H1 (cell line): ENCODE data around the gene CLEC10A. TPM values are rescaled to one million over a fixed set of nuclear protein-coding genes. Genes with fewer than 3 reads are reported as not detected.

Experiments
- CTBP2 ChIP-seq: IDR thresholded peaks from 2 replicates; pipeline ENCODE4 v1.7.0; 2011; ENCODE audit warnings: borderline replicate concordance, mild to moderate bottlenecking, moderate library complexity, mixed read lengths, low read length; ENCODE audit not compliant: insufficient read depth, insufficient read length
- KDM5A ChIP-seq: fragments of 200-600 bp; IDR thresholded peaks from 2 replicates; pipeline ENCODE4 v1.7.1; 2012; ENCODE audit warnings: mild to moderate bottlenecking, low read length, inconsistent platforms, mixed read lengths
- PHF8 ChIP-seq: fragments of 200-600 bp; sonication (generic); conservative IDR thresholded peaks from 2 replicates; pipeline ENCODE4 v1.7.1; 2012; ENCODE audit warnings: low read depth, mild to moderate bottlenecking, inconsistent platforms, low read length, moderate library complexity
- SIRT6 ChIP-seq: IDR thresholded peaks from one replicate; pipeline ENCODE4 v1.7.1; 2012; ENCODE audit warnings: low read length, inconsistent platforms
- TAF1 ChIP-seq: IDR thresholded peaks from 2 replicates; pipeline ENCODE4 v1.6.1; 2011; ENCODE audit warnings: mild to moderate bottlenecking, low read depth, low read length
- YY1 ChIP-seq: IDR thresholded peaks from 2 replicates; pipeline ENCODE4 v1.6.1; 2011; ENCODE audit warnings: low read depth, mild to moderate bottlenecking, low read length
- polyA plus RNA-seq, 7 experiments: library from polyadenylated mRNA; depleted of rRNA in 3 of 7; stranded (reverse) in 5 of 7; unstranded in 2 of 7; fragments of >200 nt in 5 of 7; fragments of 200-250 nt in 2 of 7; gene quantifications; 1 replicate in 5 of 7; 2 replicates in 1 of 7; 4 replicates in 1 of 7; pipeline versions ENCODE4 v1.2.1 to v1.2.3, GENCODE V29; 2011 to 2013; ENCODE audit warnings: missing spikeins in 2 of 7, mixed read lengths in 2 of 7
- total RNA-seq: library from RNA; stranded (reverse); fragmentation: NEBNext Ultra II Directional; extraction: Animal tissue kit (Norgen Biotek cat#: 25700); gene quantifications from 2 replicates; pipeline ENCODE4 v1.2.1, GENCODE V29; 2021
- TF ChIP-seq, protein P1 (sequence below): fragments of 300-600 bp; sonication (generic); IDR thresholded peaks from 2 replicates; pipeline ENCODE4 v1.7.1; 2012; ENCODE audit warnings: low read length, moderate library complexity, mild to moderate bottlenecking, inconsistent platforms; ENCODE audit not compliant: insufficient replicate concordance
- TF ChIP-seq, protein P2 (sequence below): IDR thresholded peaks from 2 replicates; pipeline ENCODE4 v1.6.1; 2011; ENCODE audit warnings: low read depth, mild to moderate bottlenecking, low read length; ENCODE audit not compliant: insufficient read depth
- TF ChIP-seq, protein P3 (sequence below): IDR thresholded peaks from 2 replicates; pipeline ENCODE4 v1.6.1; 2011; ENCODE audit warnings: low read length, improper control_type of control experiment

CLEC10A gene
- total and polyA plus RNA-seq, 2 of the 8 experiments (the other 6 are each of a cell fraction or from before 2014, with no cell fraction given) = not detected

GRCh38 chr17:7025245-7025644, 54.8 kb downstream of the CLEC10A start (continued):
- TF ChIP-seq, protein P1, sequence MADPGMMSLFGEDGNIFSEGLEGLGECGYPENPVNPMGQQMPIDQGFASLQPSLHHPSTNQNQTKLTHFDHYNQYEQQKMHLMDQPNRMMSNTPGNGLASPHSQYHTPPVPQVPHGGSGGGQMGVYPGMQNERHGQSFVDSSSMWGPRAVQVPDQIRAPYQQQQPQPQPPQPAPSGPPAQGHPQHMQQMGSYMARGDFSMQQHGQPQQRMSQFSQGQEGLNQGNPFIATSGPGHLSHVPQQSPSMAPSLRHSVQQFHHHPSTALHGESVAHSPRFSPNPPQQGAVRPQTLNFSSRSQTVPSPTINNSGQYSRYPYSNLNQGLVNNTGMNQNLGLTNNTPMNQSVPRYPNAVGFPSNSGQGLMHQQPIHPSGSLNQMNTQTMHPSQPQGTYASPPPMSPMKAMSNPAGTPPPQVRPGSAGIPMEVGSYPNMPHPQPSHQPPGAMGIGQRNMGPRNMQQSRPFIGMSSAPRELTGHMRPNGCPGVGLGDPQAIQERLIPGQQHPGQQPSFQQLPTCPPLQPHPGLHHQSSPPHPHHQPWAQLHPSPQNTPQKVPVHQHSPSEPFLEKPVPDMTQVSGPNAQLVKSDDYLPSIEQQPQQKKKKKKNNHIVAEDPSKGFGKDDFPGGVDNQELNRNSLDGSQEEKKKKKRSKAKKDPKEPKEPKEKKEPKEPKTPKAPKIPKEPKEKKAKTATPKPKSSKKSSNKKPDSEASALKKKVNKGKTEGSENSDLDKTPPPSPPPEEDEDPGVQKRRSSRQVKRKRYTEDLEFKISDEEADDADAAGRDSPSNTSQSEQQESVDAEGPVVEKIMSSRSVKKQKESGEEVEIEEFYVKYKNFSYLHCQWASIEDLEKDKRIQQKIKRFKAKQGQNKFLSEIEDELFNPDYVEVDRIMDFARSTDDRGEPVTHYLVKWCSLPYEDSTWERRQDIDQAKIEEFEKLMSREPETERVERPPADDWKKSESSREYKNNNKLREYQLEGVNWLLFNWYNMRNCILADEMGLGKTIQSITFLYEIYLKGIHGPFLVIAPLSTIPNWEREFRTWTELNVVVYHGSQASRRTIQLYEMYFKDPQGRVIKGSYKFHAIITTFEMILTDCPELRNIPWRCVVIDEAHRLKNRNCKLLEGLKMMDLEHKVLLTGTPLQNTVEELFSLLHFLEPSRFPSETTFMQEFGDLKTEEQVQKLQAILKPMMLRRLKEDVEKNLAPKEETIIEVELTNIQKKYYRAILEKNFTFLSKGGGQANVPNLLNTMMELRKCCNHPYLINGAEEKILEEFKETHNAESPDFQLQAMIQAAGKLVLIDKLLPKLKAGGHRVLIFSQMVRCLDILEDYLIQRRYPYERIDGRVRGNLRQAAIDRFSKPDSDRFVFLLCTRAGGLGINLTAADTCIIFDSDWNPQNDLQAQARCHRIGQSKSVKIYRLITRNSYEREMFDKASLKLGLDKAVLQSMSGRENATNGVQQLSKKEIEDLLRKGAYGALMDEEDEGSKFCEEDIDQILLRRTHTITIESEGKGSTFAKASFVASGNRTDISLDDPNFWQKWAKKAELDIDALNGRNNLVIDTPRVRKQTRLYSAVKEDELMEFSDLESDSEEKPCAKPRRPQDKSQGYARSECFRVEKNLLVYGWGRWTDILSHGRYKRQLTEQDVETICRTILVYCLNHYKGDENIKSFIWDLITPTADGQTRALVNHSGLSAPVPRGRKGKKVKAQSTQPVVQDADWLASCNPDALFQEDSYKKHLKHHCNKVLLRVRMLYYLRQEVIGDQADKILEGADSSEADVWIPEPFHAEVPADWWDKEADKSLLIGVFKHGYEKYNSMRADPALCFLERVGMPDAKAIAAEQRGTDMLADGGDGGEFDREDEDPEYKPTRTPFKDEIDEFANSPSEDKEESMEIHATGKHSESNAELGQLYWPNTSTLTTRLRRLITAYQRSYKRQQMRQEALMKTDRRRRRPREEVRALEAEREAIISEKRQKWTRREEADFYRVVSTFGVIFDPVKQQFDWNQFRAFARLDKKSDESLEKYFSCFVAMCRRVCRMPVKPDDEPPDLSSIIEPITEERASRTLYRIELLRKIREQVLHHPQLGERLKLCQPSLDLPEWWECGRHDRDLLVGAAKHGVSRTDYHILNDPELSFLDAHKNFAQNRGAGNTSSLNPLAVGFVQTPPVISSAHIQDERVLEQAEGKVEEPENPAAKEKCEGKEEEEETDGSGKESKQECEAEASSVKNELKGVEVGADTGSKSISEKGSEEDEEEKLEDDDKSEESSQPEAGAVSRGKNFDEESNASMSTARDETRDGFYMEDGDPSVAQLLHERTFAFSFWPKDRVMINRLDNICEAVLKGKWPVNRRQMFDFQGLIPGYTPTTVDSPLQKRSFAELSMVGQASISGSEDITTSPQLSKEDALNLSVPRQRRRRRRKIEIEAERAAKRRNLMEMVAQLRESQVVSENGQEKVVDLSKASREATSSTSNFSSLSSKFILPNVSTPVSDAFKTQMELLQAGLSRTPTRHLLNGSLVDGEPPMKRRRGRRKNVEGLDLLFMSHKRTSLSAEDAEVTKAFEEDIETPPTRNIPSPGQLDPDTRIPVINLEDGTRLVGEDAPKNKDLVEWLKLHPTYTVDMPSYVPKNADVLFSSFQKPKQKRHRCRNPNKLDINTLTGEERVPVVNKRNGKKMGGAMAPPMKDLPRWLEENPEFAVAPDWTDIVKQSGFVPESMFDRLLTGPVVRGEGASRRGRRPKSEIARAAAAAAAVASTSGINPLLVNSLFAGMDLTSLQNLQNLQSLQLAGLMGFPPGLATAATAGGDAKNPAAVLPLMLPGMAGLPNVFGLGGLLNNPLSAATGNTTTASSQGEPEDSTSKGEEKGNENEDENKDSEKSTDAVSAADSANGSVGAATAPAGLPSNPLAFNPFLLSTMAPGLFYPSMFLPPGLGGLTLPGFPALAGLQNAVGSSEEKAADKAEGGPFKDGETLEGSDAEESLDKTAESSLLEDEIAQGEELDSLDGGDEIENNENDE = no peak
- TF ChIP-seq SIRT6 = no peak
- TF ChIP-seq, protein P2, sequence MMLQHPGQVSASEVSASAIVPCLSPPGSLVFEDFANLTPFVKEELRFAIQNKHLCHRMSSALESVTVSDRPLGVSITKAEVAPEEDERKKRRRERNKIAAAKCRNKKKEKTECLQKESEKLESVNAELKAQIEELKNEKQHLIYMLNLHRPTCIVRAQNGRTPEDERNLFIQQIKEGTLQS = no peak
- TF ChIP-seq PHF8 = no peak
- TF ChIP-seq TAF1 = no peak
- TF ChIP-seq KDM5A = no peak
- TF ChIP-seq CTBP2 = no peak
- TF ChIP-seq, protein P3, sequence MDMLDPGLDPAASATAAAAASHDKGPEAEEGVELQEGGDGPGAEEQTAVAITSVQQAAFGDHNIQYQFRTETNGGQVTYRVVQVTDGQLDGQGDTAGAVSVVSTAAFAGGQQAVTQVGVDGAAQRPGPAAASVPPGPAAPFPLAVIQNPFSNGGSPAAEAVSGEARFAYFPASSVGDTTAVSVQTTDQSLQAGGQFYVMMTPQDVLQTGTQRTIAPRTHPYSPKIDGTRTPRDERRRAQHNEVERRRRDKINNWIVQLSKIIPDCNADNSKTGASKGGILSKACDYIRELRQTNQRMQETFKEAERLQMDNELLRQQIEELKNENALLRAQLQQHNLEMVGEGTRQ = no peak
- TF ChIP-seq YY1 = no peak
